Germinal center (tissue), 1 donor: ENCODE measurements around the gene ULK3.
A peak's percentile ranks its signal among the peaks of the same experiment; 100 is the strongest.

Experiments
- DNase-seq: peaks from one replicate; pipeline ENCODE4 v3.0.0; 2012; ENCODE audit warnings: mixed read lengths, low spot score

ULK3 gene

DNA sequence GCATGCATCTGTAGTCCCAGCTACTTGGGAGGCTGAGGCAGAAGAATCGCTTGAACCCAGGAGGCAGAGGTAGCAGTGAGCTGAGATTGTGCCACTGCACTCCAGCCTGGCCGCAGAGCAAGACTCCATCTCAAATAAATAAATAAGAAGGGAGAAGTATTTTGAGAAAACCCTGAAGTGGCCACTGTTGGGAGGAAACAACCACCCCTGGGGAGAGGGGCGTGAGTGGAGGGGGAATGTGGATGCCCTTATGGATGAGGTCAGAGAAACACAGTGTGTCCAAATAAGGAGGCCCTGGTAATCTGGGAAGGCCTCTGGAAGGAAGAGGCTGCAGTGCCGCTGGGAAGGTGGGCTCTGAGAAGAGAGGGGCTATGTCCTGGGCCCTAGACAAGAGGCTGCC, 20.7 kb downstream of the ULK3 start:
- DNase-seq = no peak

DNA sequence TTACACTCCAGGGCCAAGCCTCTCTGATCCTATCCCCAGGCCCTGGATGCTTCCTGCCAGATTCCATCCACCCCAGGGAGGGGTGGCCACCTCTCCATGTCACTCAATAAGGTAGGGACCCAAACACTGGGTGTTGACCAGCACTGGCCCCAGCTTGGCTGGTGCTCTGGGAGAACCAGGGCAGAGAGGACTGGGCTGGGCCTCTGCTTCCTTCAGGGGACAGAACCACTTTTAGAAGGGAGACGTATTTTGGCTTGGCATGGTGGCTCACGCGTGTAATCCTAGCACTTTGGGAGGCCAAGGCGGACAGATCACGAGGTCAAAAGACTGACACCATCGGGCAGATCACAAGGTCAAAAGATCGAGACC, 21.2 kb downstream of the ULK3 start:
- DNase-seq = no peak

DNA sequence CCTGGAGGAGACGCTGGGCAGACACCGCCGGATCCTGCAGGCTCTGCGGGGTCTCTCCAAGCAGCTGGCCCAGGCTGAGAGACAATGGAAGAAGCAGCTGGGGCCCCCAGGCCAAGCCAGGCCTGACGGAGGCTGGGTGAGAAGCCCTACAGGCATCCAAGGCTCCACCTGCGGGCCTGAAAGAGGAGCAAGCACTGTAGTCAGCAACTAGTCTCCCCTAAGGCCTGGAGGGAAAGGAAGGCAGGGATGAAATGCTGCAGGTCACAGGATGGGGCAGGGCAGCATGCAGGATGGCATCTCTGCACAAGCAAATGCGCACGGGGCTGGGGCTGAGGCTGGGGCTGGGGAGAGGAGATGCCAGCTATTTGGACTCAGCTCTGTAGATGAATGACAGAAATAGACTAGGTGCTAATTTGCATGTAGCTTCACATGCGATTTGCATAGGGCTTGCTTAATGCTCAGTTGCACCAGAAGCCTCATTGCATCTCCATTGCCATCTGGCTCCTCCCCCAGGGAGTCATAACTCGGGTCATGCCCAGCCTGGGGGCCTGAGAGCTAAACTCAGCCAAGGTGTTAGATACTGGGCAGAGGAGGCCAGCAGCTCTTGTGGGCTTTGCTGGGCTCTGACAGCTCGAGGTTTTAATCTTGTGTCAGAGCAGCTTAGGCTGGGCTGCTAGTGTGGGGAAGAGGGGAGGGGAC, 21.7 kb downstream of the ULK3 start:
- peak; percentile 90 for DNase-seq

DNA sequence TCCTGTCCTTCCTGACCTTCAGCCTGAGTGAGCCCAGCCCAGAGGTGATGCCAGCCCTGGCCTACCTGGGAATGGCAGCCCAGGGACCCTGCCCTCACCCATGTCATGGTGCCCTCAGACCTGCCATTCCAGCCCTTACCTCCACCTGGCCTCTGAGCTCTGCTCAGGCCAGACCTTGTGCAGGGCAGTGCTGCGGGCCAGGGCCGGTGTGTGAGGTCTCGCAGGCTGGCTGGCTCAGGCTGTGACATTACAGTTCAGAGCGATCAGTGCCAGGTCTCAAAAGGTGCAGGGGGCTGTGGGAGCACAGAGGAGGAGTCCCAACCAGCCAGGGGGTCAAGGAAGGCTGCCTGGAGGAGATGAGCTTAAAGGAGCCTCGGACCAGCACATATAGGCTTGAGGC, 22.9 kb downstream of the ULK3 start:
- DNase-seq = no peak

DNA sequence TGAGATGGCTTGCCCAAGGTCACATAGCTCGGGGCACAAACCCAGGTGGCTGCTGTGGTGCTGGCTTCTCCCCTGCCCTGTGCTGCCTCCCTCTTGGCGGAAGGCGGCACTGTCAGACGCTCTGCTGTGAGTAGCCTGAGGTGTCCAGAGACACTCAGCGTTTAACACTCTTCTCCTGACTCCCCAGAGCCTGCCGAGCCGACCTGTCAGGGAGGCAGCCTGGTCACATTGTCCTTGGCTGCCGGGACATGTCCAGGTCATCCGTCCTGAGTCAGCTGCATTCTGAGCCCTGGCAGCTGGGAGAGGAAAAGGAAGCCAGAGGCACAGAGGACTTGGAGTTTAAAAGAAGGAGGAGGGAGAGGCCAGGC, 25.6 kb downstream of the ULK3 start:
- DNase-seq = no peak

DNA sequence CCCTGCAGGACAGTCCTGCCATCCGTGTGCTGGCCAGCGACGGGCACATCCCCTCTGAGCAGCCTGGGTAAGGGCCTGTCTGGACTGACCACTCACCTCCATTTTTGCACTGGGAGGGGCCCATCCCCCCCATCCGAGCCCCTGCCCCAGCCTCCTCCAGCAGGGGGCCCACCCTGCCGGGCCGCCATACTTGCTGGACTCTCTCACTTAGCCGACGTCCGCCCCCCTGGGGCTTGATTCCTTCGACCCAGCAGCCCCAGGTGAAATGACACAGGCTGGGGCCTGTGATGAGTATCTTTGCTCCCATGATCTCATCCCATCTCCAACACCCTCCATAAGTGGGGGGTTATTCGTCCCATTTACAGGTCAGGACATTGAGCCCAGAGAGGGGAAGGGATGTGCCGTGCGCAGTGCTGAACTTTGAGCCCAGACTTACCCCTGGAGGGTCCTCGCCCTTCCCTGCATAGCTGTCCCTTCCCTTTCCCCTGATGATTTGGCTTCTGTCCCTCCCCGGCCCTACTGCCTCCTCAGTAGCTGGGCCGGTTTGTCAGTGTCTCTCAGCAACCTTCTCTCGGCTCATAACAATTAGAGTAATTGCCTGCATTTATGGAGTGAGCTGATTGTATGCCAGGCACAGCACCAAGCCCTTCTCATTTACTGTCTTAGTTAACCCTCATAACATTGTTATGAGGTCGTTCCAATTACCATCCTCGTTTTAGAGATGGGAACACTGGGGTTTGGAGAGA, 26.2 kb downstream of the ULK3 start:
- DNase-seq = no peak

DNA sequence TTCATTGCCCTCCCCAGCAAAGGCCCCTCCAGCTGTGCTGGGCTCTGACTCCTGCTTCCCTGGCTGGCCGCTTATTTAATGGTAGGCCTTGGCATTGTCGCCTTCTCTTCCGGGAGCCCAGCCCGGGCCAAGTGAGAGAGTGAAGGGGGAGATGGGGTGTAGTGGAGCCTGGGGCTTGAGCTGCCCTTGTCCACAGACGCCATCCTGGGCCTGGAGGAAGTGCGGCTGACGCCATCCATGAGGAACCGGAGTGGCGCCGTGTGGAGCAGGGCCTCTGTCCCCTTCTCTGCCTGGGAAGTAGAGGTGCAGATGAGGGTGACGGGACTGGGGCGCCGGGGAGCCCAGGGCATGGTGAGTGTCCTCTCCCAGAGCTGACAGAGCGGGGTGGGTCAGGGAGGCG, 27.0 kb downstream of the ULK3 start:
- no peak for DNase-seq

DNA sequence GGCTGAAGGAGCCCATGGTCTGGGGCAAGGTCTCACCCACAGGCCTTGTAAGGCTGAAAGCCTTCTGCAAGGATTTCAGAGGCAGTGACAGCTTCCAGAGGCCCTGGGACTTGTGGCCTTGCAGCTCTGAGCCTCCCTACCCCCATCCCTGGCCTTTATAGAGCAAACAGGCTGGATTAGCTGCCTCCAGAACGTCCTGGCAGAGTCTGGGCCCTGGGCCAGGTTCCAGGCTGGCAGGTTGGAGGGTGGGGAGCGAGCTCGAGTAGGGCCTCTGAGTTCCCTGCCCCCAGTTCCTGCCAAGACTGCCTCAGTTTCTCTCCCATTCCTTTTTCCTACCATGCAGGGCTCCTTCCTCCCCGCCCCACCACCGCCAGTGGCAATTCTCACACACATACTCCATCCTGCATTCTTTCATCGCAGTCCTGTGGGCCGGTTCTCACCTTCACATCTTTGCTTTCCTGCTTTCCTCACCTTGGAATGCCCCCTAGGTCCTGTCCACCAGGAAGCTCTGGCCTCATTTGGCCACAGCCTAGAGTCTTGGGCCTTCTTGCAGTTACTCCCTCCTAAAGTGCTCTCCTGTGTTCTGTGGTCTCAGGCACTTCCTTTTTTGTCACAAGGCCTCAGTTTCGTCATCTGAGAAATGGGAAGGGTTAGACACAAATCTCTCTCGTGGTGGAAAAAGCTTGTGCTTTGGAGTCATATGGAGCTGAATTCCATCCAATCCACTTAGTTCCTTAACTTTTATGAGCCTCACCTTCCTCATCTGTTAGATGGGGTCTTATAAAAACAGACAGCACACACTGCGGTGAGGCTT, 27.6 kb downstream of the ULK3 start:
- no peak for DNase-seq

DNA sequence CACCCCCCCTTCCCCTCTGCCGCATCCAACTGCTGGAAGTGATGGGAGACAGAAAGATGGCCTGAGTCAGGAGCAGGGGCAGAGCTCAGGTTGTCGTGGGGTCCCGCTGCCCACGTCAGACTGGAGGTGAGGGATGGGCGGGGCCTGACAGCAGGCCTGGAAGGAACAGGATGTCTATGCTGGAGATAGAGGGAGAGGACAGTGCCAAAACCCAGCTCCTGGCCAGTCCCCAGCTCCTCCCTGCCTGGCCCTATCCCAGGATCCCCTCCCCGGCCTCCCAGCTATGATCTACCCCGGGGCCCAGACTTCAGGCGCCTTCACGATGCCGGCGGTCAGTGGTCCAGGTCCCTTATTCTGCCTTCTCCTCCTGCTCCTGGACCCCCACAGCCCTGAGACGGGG, 30.4 kb downstream of the ULK3 start, which contains the start of gene LMAN1L:
LMAN1L (plus strand) TSS at position 303 of the 400 bp plus-strand sequence; CDS start at position 323, 20 bp downstream.
- DNase-seq = no peak

DNA sequence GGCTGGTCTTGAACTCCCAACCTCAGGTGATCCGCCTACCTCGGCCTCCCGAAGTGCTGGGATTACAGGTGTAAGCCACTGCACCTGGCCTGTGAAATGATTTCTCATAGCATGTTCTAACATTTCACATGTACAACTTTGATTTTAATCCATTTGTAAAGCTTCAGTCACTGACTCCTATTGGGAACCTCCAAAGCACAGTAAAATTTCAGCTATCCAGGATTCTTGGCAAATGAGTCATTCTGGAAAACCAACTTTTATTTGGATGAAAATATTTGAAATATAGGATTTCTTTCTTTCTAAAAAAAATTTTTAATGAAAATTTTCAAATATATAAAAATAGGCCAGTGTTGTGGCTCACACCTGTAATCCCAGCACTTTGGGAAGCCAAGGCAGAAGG, 33.0 kb downstream of the ULK3 start:
- DNase-seq = no peak

DNA sequence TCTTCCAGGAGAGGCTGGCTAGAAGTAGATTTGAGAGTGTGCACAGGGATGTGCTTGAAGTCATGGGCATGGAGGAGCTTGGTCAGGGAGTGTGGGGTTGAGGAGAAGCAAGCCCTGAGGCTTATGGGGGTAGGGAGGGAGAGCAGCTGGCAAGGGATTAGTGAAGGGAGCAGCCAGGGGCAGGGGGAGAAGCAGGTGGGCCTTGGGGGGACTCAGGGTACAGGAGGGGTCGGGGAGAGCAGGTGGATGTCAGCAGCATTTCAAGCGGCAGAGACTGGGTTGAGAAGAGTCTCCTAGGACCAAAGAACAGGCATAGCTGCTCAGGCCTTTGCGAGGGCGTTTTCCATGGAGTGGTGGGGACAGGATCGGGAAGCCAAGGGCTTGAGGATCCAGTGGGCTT, 33.7 kb downstream of the ULK3 start:
- no peak for DNase-seq

DNA sequence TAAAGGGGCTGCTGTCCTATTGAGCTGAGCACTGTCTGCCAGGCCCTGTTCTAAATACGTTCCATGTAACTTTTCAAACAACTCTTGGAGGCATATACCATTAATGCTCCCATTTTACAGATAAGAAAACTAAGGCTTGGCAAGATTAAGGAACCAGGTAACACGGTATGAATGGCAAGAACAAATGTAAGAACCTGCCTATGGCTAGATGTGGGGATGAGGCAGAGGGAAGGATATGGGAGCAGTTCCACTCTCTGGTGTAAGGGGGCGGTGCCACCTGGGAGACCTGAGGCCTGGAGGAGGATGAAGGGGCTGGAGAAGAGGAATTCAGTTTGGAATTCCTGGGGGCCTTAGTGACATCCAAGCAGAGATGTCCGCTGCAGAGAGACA, 34.1 kb downstream of the ULK3 start:
- no peak for DNase-seq

DNA sequence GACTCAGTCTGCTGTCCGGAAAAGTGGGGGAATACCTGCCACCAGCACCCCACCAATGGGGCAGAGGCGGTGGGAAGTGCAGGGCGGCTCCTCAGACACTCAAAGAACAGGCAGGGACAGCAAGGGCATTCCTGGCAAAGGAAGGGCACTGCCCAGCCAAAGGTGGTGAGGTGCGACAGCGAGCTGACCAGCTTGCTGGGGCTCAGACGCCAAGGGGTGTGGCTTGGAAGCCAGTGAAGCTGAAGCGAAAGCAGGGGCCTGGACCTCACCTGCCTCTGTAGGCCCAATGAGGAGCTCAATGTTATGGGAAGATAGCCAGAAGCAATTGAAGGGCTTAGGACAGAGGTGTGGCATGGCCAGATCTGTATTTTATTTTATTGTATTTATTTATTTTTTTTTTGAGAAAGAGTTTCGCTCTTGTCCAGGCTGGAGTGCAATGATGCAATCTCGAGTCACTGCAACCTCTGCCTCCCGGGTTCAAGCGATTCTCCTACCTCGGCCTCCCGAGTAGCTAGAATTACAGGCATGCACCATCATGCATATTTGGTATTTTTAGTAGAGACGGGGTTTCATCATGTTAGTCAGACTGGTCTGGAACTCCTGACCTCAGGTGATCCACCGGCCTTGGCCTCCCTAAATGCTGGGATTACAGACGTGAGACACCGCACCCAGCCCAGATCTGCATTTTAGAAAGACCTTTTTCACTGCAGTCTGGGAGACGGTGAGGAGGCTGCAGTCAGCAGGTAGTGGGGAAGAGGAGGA, 34.7 kb downstream of the ULK3 start:
- no peak for DNase-seq

DNA sequence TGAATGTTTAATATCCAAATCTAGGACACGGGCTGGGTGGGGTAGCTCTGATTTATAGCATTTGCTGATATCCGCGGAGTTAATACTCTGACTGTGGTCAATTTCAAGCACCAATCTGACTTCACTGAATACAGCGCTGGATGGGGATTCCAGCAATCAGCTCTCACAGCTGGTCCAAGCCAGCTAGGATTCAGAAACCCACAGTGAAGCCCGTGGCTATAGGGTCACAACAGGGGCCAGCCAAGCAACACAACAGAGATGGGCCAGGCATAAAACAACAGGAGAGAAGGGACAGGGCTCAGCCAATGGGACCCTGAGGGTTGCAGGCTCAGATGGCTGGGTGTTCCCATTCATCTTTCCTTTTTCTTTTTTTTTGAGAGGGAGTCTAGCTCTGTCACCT, 35.7 kb downstream of the ULK3 start:
- DNase-seq = no peak

DNA sequence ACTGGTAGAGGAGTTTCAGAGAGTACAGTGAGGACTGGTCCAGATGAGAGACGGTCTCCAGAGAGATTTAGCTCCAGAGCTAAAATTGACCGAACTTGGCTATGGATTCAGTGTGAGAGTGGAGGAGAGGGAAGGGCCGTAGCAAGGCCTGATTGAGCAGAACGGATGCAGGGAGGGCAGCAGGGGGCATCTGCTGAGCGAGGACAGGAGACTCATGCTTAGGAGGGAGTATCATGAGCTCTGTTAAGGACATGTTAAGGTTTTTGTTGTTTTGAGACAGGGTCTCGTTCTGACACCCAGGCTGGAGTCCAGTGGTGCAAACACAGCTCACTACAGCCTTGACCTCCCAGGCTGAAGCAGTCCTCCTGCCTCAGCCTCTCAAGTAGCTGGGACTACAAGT, 38.0 kb downstream of the ULK3 start:
- no peak for DNase-seq

DNA sequence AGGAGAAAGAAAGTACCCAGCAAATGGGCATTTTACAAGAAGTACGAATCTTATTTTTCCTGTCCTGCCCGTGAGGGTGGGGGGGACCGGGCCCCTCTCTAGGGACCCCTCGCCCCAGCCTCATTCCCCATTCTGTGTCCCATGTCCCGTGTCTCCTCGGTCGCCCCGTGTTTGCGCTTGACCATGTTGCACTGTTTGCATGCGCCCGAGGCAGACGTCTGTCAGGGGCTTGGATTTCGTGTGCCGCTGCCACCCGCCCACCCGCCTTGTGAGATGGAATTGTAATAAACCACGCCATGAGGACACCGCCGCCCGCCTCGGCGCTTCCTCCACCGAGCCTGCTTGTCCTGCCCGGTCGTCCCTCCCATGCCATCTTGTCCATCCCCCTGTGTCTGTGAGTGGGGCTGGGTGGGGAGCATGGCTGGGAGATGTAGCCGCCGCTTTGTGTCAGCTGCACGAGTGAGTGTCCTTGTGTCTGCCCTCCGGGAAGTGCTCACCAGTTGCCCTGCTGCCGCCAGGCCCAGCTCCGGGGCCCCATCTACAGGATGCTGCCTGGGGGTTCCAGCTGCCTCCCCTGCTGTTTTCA, 40.0 kb downstream of the ULK3 start:
- DNase-seq = no peak

DNA sequence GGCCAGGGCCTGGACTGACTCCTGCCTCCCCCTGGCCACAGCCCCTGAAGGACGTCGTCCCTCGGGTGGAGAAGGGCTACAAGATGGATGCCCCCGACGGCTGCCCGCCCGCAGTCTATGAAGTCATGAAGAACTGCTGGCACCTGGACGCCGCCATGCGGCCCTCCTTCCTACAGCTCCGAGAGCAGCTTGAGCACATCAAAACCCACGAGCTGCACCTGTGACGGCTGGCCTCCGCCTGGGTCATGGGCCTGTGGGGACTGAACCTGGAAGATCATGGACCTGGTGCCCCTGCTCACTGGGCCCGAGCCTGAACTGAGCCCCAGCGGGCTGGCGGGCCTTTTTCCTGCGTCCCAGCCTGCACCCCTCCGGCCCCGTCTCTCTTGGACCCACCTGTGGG, 40.7 kb downstream of the ULK3 start:
- DNase-seq = no peak

DNA sequence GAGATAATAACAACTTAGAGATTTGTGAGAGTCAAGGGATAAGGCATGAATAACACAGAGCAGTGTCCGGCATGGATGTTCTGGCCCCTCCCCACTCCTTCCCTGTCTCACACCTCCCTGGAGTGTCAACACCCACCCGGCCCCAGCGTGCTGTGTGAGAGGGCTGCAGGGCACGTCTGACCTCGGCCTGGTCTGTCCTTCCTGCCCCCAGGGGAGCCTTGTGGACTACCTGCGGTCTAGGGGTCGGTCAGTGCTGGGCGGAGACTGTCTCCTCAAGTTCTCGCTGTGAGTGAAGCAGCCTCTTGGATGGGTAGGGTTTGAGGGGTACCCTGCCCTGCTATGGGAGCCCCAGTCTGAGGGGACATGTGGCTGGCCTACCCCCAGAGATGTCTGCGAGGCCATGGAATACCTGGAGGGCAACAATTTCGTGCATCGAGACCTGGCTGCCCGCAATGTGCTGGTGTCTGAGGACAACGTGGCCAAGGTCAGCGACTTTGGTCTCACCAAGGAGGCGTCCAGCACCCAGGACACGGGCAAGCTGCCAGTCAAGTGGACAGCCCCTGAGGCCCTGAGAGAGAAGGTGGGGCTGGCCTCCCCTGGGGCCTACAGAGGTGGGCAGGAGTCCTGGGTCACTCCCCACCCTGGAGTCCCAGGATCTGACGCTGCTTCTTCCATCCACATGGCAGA, 41.5 kb downstream of the ULK3 start:
- DNase-seq = no peak

DNA sequence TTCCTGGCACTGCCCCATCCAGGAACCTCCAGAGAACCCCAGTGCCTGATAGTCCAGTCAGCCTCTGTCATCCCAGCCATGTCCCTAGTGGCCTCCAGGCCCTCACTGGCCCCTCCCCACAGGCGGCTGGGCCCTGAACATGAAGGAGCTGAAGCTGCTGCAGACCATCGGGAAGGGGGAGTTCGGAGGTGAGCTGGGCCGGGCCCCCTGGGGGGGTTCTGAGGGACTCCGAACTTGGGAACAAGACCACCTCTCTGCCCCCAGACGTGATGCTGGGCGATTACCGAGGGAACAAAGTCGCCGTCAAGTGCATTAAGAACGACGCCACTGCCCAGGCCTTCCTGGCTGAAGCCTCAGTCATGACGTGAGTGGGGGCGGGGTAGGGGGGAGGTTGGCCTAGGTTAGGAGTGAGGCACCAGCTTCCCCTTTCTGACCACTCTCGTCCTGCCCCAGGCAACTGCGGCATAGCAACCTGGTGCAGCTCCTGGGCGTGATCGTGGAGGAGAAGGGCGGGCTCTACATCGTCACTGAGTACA, 42.3 kb downstream of the ULK3 start:
- no peak for DNase-seq

DNA sequence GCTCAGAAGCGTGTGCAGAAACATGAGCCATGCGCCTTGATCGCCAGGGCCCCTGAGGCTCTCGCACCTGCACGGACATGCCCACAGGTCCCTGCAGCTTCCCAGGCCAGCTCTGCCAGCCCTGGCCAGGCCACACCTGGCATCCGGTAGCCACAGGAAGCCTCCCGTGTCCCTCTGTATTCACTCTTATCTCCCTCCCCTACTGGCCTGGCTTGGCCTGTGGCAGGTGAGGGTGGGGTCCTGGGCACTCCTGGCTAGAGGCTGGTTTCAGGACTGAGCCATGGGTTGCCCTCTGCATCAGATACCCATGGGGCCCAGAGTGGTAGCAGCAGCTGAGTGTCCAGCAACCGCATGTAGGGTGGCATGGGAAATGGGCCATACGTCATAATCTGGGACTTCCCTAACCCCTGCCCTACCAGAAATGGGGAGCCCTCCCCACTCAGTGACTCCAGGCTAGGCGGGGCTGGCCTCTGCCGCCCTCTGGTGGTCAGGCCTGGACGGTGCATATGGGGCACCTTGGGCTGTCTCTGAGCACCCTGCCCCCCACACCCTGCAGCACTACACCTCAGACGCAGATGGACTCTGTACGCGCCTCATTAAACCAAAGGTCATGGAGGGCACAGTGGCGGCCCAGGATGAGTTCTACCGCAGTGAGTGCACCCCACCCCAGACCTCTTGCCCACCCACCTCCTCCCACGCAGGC, 42.9 kb downstream of the ULK3 start:
- peak; percentile 93 for DNase-seq
